Measurements from ENCODE around the gene LYZ.

Gene LYZ

DNA sequence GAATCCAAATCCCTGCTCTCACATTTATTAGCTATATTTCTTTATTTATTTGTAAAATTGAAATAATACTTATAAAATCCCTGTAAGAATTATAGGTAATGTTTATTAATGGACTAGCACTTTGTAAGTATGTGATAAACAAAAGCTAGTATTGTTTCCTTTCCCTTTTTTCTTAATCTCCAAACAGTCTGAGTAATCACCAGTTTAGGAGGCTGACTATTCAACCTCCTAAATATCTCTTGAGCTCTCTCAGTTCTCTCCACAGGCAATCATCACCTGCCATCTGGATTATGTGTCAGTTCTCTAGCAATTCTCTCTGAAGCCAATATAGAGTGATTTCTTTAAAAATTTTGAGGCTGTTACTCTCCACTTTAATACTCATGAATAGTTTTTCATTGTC, 9.2 kb upstream of the LYZ start:
- Histone ChIP-seq H3K4me3 (ENCODE audit: low read length in 2 of 2) (no peak overlapping the region), H3K4ac (ENCODE audit: low read length) (no peak overlapping the region), H3K36me3 (replicated peaks in 1 of 2; ENCODE audit: control insufficient read depth in 2 of 2, insufficient read depth in 2 of 2, low read length in 2 of 2) (no peaks in the 10 kb centered on the region), H3K23ac (ENCODE audit: low read depth, low read length, poor library complexity) (no peak overlapping the region), H3K27me3 (ENCODE audit: control insufficient read depth in 3 of 3, insufficient read depth in 3 of 3, low read depth in 1 of 3, low read length in 3 of 3) (peaks cover 0 to 44% (median 0%) of the 10 kb centered on the region in 3 experiments), H2BK12ac (ENCODE audit: low read length) (no peak overlapping the region), H2AK5ac (ENCODE audit: low read depth, low read length) (no peak overlapping the region), H3K27ac (replicated peaks; ENCODE audit: low read length) (no peak overlapping the region), H2BK5ac (ENCODE audit: low read length) (no peak overlapping the region), H2AFZ (ENCODE audit: low read length) (no peak overlapping the region), H3K14ac (ENCODE audit: low read length) (no peak overlapping the region), H2BK15ac (ENCODE audit: low read length) (no peak overlapping the region), H4K8ac (ENCODE audit: low read depth, low read length) (no peak overlapping the region), H3K9me3 (replicated peaks in 1 of 2; ENCODE audit: control insufficient read depth in 2 of 2, insufficient read depth in 1 of 2, low read depth in 1 of 2, low read length in 2 of 2) (no peaks in the 10 kb centered on the region), H2BK120ac (ENCODE audit: low read depth, low read length) (no peak overlapping the region), H3K4me2 (ENCODE audit: insufficient read depth, low read length, poor library complexity, severe bottlenecking) (no peak overlapping the region), H4K91ac (ENCODE audit: low read depth, low read length, poor library complexity) (no peak overlapping the region), H3K18ac (ENCODE audit: low read length) (no peak overlapping the region), H3K4me1 (ENCODE audit: control insufficient read depth in 2 of 2, insufficient read depth in 1 of 2, low read depth in 1 of 2, low read length in 2 of 2) (no peaks in the 10 kb centered on the region), H3K79me1 (ENCODE audit: low read depth, low read length) (no peaks in the 10 kb centered on the region), H3K9ac (ENCODE audit: low read depth, low read length, poor library complexity) (no peak overlapping the region)
- DNase-seq (ENCODE audit: low spot score), result no peak

- Histone ChIP-seq H3K79me1 (ENCODE audit: low read depth, low read length) (no peaks in the 10 kb centered on the region), H2BK5ac (ENCODE audit: low read length) (no peak overlapping the region), H3K23ac (ENCODE audit: low read depth, low read length, poor library complexity) (no peak overlapping the region), H3K4me1 (ENCODE audit: control insufficient read depth in 2 of 2, insufficient read depth in 1 of 2, low read depth in 1 of 2, low read length in 2 of 2) (no peaks in the 10 kb centered on the region), H3K9me3 (replicated peaks in 1 of 2; ENCODE audit: control insufficient read depth in 2 of 2, insufficient read depth in 1 of 2, low read depth in 1 of 2, low read length in 2 of 2) (no peaks in the 10 kb centered on the region), H3K18ac (ENCODE audit: low read length) (no peak overlapping the region), H4K8ac (ENCODE audit: low read depth, low read length) (no peak overlapping the region), H3K9ac (ENCODE audit: low read depth, low read length, poor library complexity) (no peak overlapping the region), H2BK120ac (ENCODE audit: low read depth, low read length) (no peak overlapping the region), H3K4me3 (ENCODE audit: low read length in 2 of 2) (no peak overlapping the region), H3K27ac (replicated peaks; ENCODE audit: low read length) (no peak overlapping the region), H2BK12ac (ENCODE audit: low read length) (no peak overlapping the region), H4K91ac (ENCODE audit: low read depth, low read length, poor library complexity) (no peak overlapping the region), H2AK5ac (ENCODE audit: low read depth, low read length) (no peak overlapping the region), H3K36me3 (replicated peaks in 1 of 2; ENCODE audit: control insufficient read depth in 2 of 2, insufficient read depth in 2 of 2, low read length in 2 of 2) (no peaks in the 10 kb centered on the region), H3K4me2 (ENCODE audit: insufficient read depth, low read length, poor library complexity, severe bottlenecking) (no peak overlapping the region), H2BK15ac (ENCODE audit: low read length) (no peak overlapping the region), H2AFZ (ENCODE audit: low read length) (no peak overlapping the region), H3K14ac (ENCODE audit: low read length) (no peak overlapping the region), H3K27me3 (ENCODE audit: control insufficient read depth in 3 of 3, insufficient read depth in 3 of 3, low read depth in 1 of 3, low read length in 3 of 3) (peaks cover 0 to 39% (median 0%) of the 10 kb centered on the region in 3 experiments), H3K4ac (ENCODE audit: low read length) (no peak overlapping the region)
- no peak for DNase-seq (ENCODE audit: low spot score)
- no CpG with 5 or more reads among the region's 2 CpGs for WGBS, 2 donors (ENCODE audit: extremely low coverage in 2 of 2, insufficient read length in 2 of 2, insufficient replicate concordance in 1 of 2)
These were observed 8.2 kb upstream of the LYZ start for GRCh38 chr12:69339999-69340398.

DNA sequence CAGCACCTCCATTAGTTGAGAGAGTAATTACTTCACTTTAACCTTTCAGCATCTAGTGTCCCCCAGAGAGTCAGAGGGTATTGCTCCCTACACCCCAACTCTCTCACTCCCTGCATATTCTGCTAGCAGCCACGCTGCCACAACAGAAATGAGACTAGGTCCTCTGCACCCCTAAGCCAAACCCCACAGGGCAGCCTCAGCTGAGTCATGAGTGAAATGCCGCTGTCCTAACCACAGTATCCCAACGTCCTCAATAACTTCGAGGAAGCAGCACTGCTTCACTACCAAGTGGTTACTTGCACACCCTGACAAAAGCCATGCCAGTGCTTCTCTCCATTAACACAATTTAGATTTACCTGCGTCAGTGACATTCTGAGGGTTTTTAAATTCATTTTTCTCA, 6.9 kb upstream of the LYZ start:
- Histone ChIP-seq H3K4me3 (ENCODE audit: low read length in 2 of 2) (no peak overlapping the region), H3K4ac (ENCODE audit: low read length) (no peak overlapping the region), H2BK12ac (ENCODE audit: low read length) (no peak overlapping the region), H3K4me2 (ENCODE audit: insufficient read depth, low read length, poor library complexity, severe bottlenecking) (no peak overlapping the region), H4K8ac (ENCODE audit: low read depth, low read length) (no peak overlapping the region), H3K36me3 (replicated peaks in 1 of 2; ENCODE audit: control insufficient read depth in 2 of 2, insufficient read depth in 2 of 2, low read length in 2 of 2) (no peaks in the 10 kb centered on the region), H3K9ac (ENCODE audit: low read depth, low read length, poor library complexity) (no peak overlapping the region), H3K14ac (ENCODE audit: low read length) (no peak overlapping the region), H3K9me3 (replicated peaks in 1 of 2; ENCODE audit: control insufficient read depth in 2 of 2, insufficient read depth in 1 of 2, low read depth in 1 of 2, low read length in 2 of 2) (no peaks in the 10 kb centered on the region), H4K91ac (ENCODE audit: low read depth, low read length, poor library complexity) (no peak overlapping the region), H2BK5ac (ENCODE audit: low read length) (no peak overlapping the region), H3K18ac (ENCODE audit: low read length) (no peak overlapping the region), H3K27me3 (ENCODE audit: control insufficient read depth in 3 of 3, insufficient read depth in 3 of 3, low read depth in 1 of 3, low read length in 3 of 3) (peaks cover 0 to 38% (median 0%) of the 10 kb centered on the region in 3 experiments), H2BK15ac (ENCODE audit: low read length) (no peak overlapping the region), H3K79me1 (ENCODE audit: low read depth, low read length) (no peaks in the 10 kb centered on the region), H3K27ac (replicated peaks; ENCODE audit: low read length) (no peak overlapping the region), H3K4me1 (ENCODE audit: control insufficient read depth in 2 of 2, insufficient read depth in 1 of 2, low read depth in 1 of 2, low read length in 2 of 2) (no peaks in the 10 kb centered on the region), H2AFZ (ENCODE audit: low read length) (no peak overlapping the region), H3K23ac (ENCODE audit: low read depth, low read length, poor library complexity) (no peak overlapping the region), H2AK5ac (ENCODE audit: low read depth, low read length) (no peak overlapping the region), H2BK120ac (ENCODE audit: low read depth, low read length) (no peak overlapping the region)
- DNase-seq (ENCODE audit: low spot score), result no peak
- no CpG with 5 or more reads among the region's 5 CpGs for WGBS, 2 donors (ENCODE audit: extremely low coverage in 2 of 2, insufficient read length in 2 of 2, insufficient replicate concordance in 1 of 2)

- Histone ChIP-seq H3K27ac (replicated peaks; ENCODE audit: low read length) (no peak overlapping the region), H3K4me3 (ENCODE audit: low read length in 2 of 2) (no peak overlapping the region), H3K9ac (ENCODE audit: low read depth, low read length, poor library complexity) (no peak overlapping the region), H4K8ac (ENCODE audit: low read depth, low read length) (no peak overlapping the region), H2BK5ac (ENCODE audit: low read length) (no peak overlapping the region), H3K4me1 (ENCODE audit: control insufficient read depth in 2 of 2, insufficient read depth in 1 of 2, low read depth in 1 of 2, low read length in 2 of 2) (no peaks in the 10 kb centered on the region), H2AFZ (ENCODE audit: low read length) (no peak overlapping the region), H3K79me1 (ENCODE audit: low read depth, low read length) (no peaks in the 10 kb centered on the region), H2BK15ac (ENCODE audit: low read length) (no peak overlapping the region), H3K18ac (ENCODE audit: low read length) (no peak overlapping the region), H3K36me3 (replicated peaks in 1 of 2; ENCODE audit: control insufficient read depth in 2 of 2, insufficient read depth in 2 of 2, low read length in 2 of 2) (no peaks in the 10 kb centered on the region), H3K14ac (ENCODE audit: low read length) (no peak overlapping the region), H3K23ac (ENCODE audit: low read depth, low read length, poor library complexity) (no peak overlapping the region), H3K27me3 (ENCODE audit: control insufficient read depth in 3 of 3, insufficient read depth in 3 of 3, low read depth in 1 of 3, low read length in 3 of 3) (peaks cover 0 to 35% (median 0%) of the 10 kb centered on the region in 3 experiments), H3K4ac (ENCODE audit: low read length) (no peak overlapping the region), H3K4me2 (ENCODE audit: insufficient read depth, low read length, poor library complexity, severe bottlenecking) (no peak overlapping the region), H2AK5ac (ENCODE audit: low read depth, low read length) (no peak overlapping the region), H4K91ac (ENCODE audit: low read depth, low read length, poor library complexity) (no peak overlapping the region), H2BK12ac (ENCODE audit: low read length) (no peak overlapping the region), H3K9me3 (replicated peaks in 1 of 2; ENCODE audit: control insufficient read depth in 2 of 2, insufficient read depth in 1 of 2, low read depth in 1 of 2, low read length in 2 of 2) (no peaks in the 10 kb centered on the region), H2BK120ac (ENCODE audit: low read depth, low read length) (no peak overlapping the region)
- WGBS, 2 donors (ENCODE audit: extremely low coverage in 2 of 2, insufficient read length in 2 of 2, insufficient replicate concordance in 1 of 2), result no CpG with 5 or more reads among the region's 2 CpGs
- DNase-seq (ENCODE audit: low spot score), result no peak
These were observed 5.8 kb upstream of the LYZ start for GRCh38 chr12:69342421-69342820.

Data from neuronal stem cell (in vitro differentiated cells).